Activated effector memory CD4-positive, alpha-beta T cell treated with Interleukin-2 at 50 U/mL for 16 hours (primary cell): ENCODE data around the gene SERINC2.
"Not testable (repeated sequence)": the region's sequence is repeated elsewhere in the genome, so short reads cannot be mapped to it uniquely, and the experiment has no call there.

Experiments
- DNase-seq: peaks from one replicate; pipeline ENCODE4 v3.0.0-alpha.2; 2020

SERINC2 gene

GRCh38 chr1:31435471-31436409, 22.7 kb downstream of the SERINC2 start:
- DNase-seq = no peak

- DNase-seq = no peak
These were observed 23.8 kb downstream of the SERINC2 start for GRCh38 chr1:31436596-31437432.

- DNase-seq = no peak
These were observed 24.5 kb downstream of the SERINC2 start for GRCh38 chr1:31437433-31438037.

- no peak for DNase-seq
These were observed 26.3 kb downstream of the SERINC2 start for GRCh38 chr1:31439276-31439675.

GRCh38 chr1:31441073-31441472, 28.1 kb downstream of the SERINC2 start:
- no peak for DNase-seq

- DNase-seq = no peak
These were observed 28.5 kb downstream of the SERINC2 start for GRCh38 chr1:31441558-31441957.

GRCh38 chr1:31441970-31442647, 29.1 kb downstream of the SERINC2 start:
- DNase-seq = no peak

GRCh38 chr1:31442648-31442994, 29.6 kb downstream of the SERINC2 start:
- no peak for DNase-seq

- no peak for DNase-seq
These were observed 30.7 kb downstream of the SERINC2 start for GRCh38 chr1:31443673-31444072.

- DNase-seq = no peak
These were observed 31.9 kb downstream of the SERINC2 start for GRCh38 chr1:31444725-31445448.

- DNase-seq = no peak
These were observed 32.9 kb downstream of the SERINC2 start for GRCh38 chr1:31445951-31446350.

- no peak for DNase-seq
These were observed 34.2 kb downstream of the SERINC2 start for GRCh38 chr1:31447210-31447609.

- DNase-seq = no peak
These were observed 40.5 kb downstream of the SERINC2 start for GRCh38 chr1:31453384-31454079.

- no peak for DNase-seq
These were observed 45.4 kb downstream of the SERINC2 start for GRCh38 chr1:31458287-31458896.

- no peak for DNase-seq
These were observed 47.0 kb downstream of the SERINC2 start for GRCh38 chr1:31460027-31460426.

GRCh38 chr1:31467005-31467674, 54.1 kb downstream of the SERINC2 start:
- no peak for DNase-seq

- DNase-seq = no peak
These were observed 57.8 kb downstream of the SERINC2 start for GRCh38 chr1:31470794-31471315.

- not testable (repeated sequence) for DNase-seq
These were observed 58.7 kb downstream of the SERINC2 start for GRCh38 chr1:31471452-31472313.

- not testable (repeated sequence) for DNase-seq
These were observed 59.3 kb downstream of the SERINC2 start for GRCh38 chr1:31472314-31472651.
